Mesenchymal stem cell (in vitro differentiated cells and primary cell): ENCODE results near the gene METTL8.

Experiments used
- DNase-seq: peaks from one replicate; pipeline ENCODE4 v3.0.0-alpha.2; 2013
- H2AFZ ChIP-seq: one replicate; pipeline ENCODE4 v1.6.1; 2013; ENCODE audit warnings: low read depth, mild to moderate bottlenecking, control low read depth, inconsistent platforms, low read length, moderate library complexity
- H2AK5ac ChIP-seq: 2 replicates; pipeline ENCODE4 v1.6.1; 2013; ENCODE audit warnings: low read length, moderate library complexity, mild to moderate bottlenecking, inconsistent platforms; ENCODE audit not compliant: severe bottlenecking
- H2BK120ac ChIP-seq: one replicate; pipeline ENCODE4 v1.6.1; 2013; ENCODE audit warnings: low read depth, mild to moderate bottlenecking, inconsistent platforms, low read length, moderate library complexity
- H2BK12ac ChIP-seq, 2 experiments: one replicate each; pipeline ENCODE4 v1.6.1; 2013; ENCODE audit warnings: inconsistent platforms in 2 of 2, low read length in 2 of 2, mild to moderate bottlenecking in 2 of 2, moderate library complexity in 2 of 2, control low read depth in 1 of 2
- H2BK15ac ChIP-seq: one replicate; pipeline ENCODE4 v1.6.1; 2013; ENCODE audit warnings: mild to moderate bottlenecking, low read depth, inconsistent platforms; ENCODE audit not compliant: poor library complexity, severe bottlenecking
- H2BK5ac ChIP-seq: 2 replicates; pipeline ENCODE4 v1.6.1; 2013; ENCODE audit warnings: low read depth, mild to moderate bottlenecking, low read length, control low read depth, inconsistent platforms; ENCODE audit not compliant: poor library complexity, severe bottlenecking
- H3K14ac ChIP-seq, 2 experiments: one replicate each; pipeline ENCODE4 v1.6.1; 2013; ENCODE audit warnings: inconsistent platforms in 2 of 2, low read length in 2 of 2, control low read depth in 1 of 2, mild to moderate bottlenecking in 1 of 2, moderate library complexity in 1 of 2
- H3K18ac ChIP-seq, 2 experiments: one replicate each; pipeline ENCODE4 v1.6.1; 2013; ENCODE audit warnings: inconsistent platforms in 2 of 2, low read length in 2 of 2, control low read depth in 1 of 2, low read depth in 1 of 2, mild to moderate bottlenecking in 1 of 2
- H3K23ac ChIP-seq, 2 experiments: one replicate each; pipeline ENCODE4 v1.6.1; 2013; ENCODE audit warnings: inconsistent platforms in 2 of 2, low read length in 2 of 2, mild to moderate bottlenecking in 2 of 2, moderate library complexity in 2 of 2, control low read depth in 1 of 2
- H3K27ac ChIP-seq: 2 replicates; pipeline ENCODE4 v1.5.1; 2013; ENCODE audit warnings: mild to moderate bottlenecking, moderate library complexity, low read length, control low read depth, inconsistent platforms; ENCODE audit not compliant: poor library complexity, severe bottlenecking
- H3K27me3 ChIP-seq, 2 experiments: 2 replicates each; pipeline versions ENCODE4 v1.6.1 to v1.7.0; 2013; ENCODE audit warnings: low read length in 2 of 2, mild to moderate bottlenecking in 2 of 2, moderate library complexity in 2 of 2, control low read depth in 1 of 2, inconsistent platforms in 1 of 2; ENCODE audit not compliant: control insufficient read depth in 1 of 2, insufficient read depth in 1 of 2
- H3K36me3 ChIP-seq, 2 experiments: 2 replicates each; pipeline versions ENCODE4 v1.6.1 to v1.7.0; 2013; ENCODE audit warnings: low read length in 2 of 2, control low read depth in 1 of 2, inconsistent platforms in 1 of 2, low read depth in 1 of 2, mild to moderate bottlenecking in 1 of 2; ENCODE audit not compliant: insufficient read depth in 2 of 2, control insufficient read depth in 1 of 2
- H3K4ac ChIP-seq, 2 experiments: one replicate each; pipeline ENCODE4 v1.6.1; 2013; ENCODE audit warnings: inconsistent platforms in 2 of 2, low read length in 2 of 2, mild to moderate bottlenecking in 2 of 2, moderate library complexity in 2 of 2, control low read depth in 1 of 2, low read depth in 1 of 2
- H3K4me1 ChIP-seq: 2 replicates; pipeline ENCODE4 v1.6.1; 2013; ENCODE audit warnings: low read depth, low read length, control low read depth; ENCODE audit not compliant: control insufficient read depth, insufficient read depth
- H3K4me2 ChIP-seq: 2 replicates; pipeline ENCODE4 v1.6.1; 2013; ENCODE audit warnings: low read length, mild to moderate bottlenecking, inconsistent platforms; ENCODE audit not compliant: poor library complexity, severe bottlenecking
- H3K4me3 ChIP-seq, 2 experiments: 2 replicates each; pipeline versions ENCODE4 v1.5.1 to v1.7.0; 2013; ENCODE audit warnings: low read length in 2 of 2, mild to moderate bottlenecking in 2 of 2, control low read depth in 1 of 2, low read depth in 1 of 2; ENCODE audit not compliant: insufficient read depth in 1 of 2
- H3K79me1 ChIP-seq: replicated peaks from 2 replicates; pipeline ENCODE4 v1.6.1; 2013; ENCODE audit warnings: mild to moderate bottlenecking, control low read depth, low read length, inconsistent platforms; ENCODE audit not compliant: poor library complexity, severe bottlenecking
- H3K9ac ChIP-seq: 2 replicates; pipeline ENCODE4 v1.7.0; 2013; ENCODE audit warnings: mild to moderate bottlenecking, low read length, moderate library complexity
- H3K9me3 ChIP-seq: 2 replicates; pipeline ENCODE4 v1.7.0; 2013; ENCODE audit warnings: mild to moderate bottlenecking, low read length; ENCODE audit not compliant: control insufficient read depth
- H4K8ac ChIP-seq: one replicate; pipeline ENCODE4 v1.6.1; 2013; ENCODE audit warnings: inconsistent platforms, mild to moderate bottlenecking, low read length, moderate library complexity
- H4K91ac ChIP-seq: one replicate; pipeline ENCODE4 v1.6.1; 2013; ENCODE audit warnings: mild to moderate bottlenecking, low read length, inconsistent platforms
- WGBS: methylation state at CpG from one replicate; pipeline ENCODE4 v1.1.7; 2013; ENCODE audit warnings: mixed read lengths; 5-methylcytosine and 5-hydroxymethylcytosine counted together

The METTL8 gene

GRCh38 chr2:171410101-171410500 lies 23.7 kb downstream of the METTL8 start:
- Histone ChIP-seq H2BK5ac (no peak overlapping the region), H2AK5ac (no peak overlapping the region), H3K79me1 (peaks cover 22% of the 10 kb centered on the region), H3K4me3 (no peak overlapping the region), H2BK12ac (no peak overlapping the region), H3K4me1 (peaks cover 3% of the 10 kb centered on the region), H3K4ac (no peak overlapping the region), H3K14ac (no peak overlapping the region), H3K4me2 (no peak overlapping the region), H3K27me3 (no peaks in the 10 kb centered on the region), H3K23ac (no peak overlapping the region), H4K8ac (no peak overlapping the region), H3K18ac (no peak overlapping the region), H3K27ac (no peak overlapping the region), H2BK120ac (no peak overlapping the region), H3K9ac (peak overlapping the region; percentile 54), H4K91ac (no peak overlapping the region), H3K9me3 (no peaks in the 10 kb centered on the region), H3K36me3 (no peaks in the 10 kb centered on the region), H2AFZ (no peak overlapping the region), H2BK15ac (no peak overlapping the region)
- WGBS, result 88% methylated on average over 1 of the region's 4 CpGs
- no peak for DNase-seq

- 68% methylated on average over 7 of the region's 8 CpGs for WGBS
- H3K18ac ChIP-seq, result peak overlapping the region in 1 of 2 experiments; percentile 28
- peak overlapping the region; percentile 5 for H2AFZ ChIP-seq
- H2BK15ac ChIP-seq, result no peak overlapping the region
- H3K4me3 ChIP-seq, result peak overlapping the region; percentile 18 to 61
- peak overlapping the region; percentile 76 to 77 for H2BK12ac ChIP-seq
- no peaks in the 10 kb centered on the region for H3K36me3 ChIP-seq
- H3K79me1 ChIP-seq, result peaks cover 22% of the 10 kb centered on the region
- H3K9ac ChIP-seq, result peak overlapping the region; percentile 54
- H2AK5ac ChIP-seq, result no peak overlapping the region
- peak overlapping the region in 1 of 2 experiments; percentile 21 for H3K4ac ChIP-seq
- peak overlapping the region; percentile 45 for H3K27ac ChIP-seq
- no peaks in the 10 kb centered on the region for H3K9me3 ChIP-seq
- H4K91ac ChIP-seq, result peak overlapping the region; percentile 2
- H3K27me3 ChIP-seq, result no peaks in the 10 kb centered on the region
- peak; percentile 41 for DNase-seq
- H3K4me1 ChIP-seq, result peaks cover 3% of the 10 kb centered on the region
- peak overlapping the region; percentile 97 for H4K8ac ChIP-seq
- H2BK120ac ChIP-seq, result peak overlapping the region; percentile 37
- H3K23ac ChIP-seq, result peak overlapping the region in 1 of 2 experiments; percentile 34
- peak overlapping the region; percentile 60 for H3K4me2 ChIP-seq
- no peak overlapping the region for H2BK5ac ChIP-seq
- H3K14ac ChIP-seq, result peak overlapping the region in 1 of 2 experiments; percentile 18
Observed at GRCh38 chr2:171409436-171409971, 24.3 kb downstream of the METTL8 start.

- Histone ChIP-seq H3K4me2 (no peak overlapping the region), H3K4ac (no peak overlapping the region), H2AK5ac (no peak overlapping the region), H3K4me1 (peaks cover 5% of the 10 kb centered on the region), H2BK120ac (no peak overlapping the region), H3K9ac (no peak overlapping the region), H3K23ac (no peak overlapping the region), H3K18ac (no peak overlapping the region), H2AFZ (no peak overlapping the region), H3K36me3 (no peaks in the 10 kb centered on the region), H2BK5ac (no peak overlapping the region), H3K27ac (no peak overlapping the region), H4K91ac (no peak overlapping the region), H3K14ac (no peak overlapping the region), H3K79me1 (peaks cover 18% of the 10 kb centered on the region), H3K9me3 (no peaks in the 10 kb centered on the region), H3K4me3 (no peak overlapping the region), H3K27me3 (no peaks in the 10 kb centered on the region), H4K8ac (no peak overlapping the region), H2BK15ac (no peak overlapping the region), H2BK12ac (no peak overlapping the region)
- DNase-seq, result no peak
- WGBS, result no CpG with 5 or more reads among the region's 1 CpG
Observed at GRCh38 chr2:171407676-171408044, 26.1 kb downstream of the METTL8 start.

- Histone ChIP-seq H3K4ac (no peak overlapping the region), H3K27me3 (no peaks in the 10 kb centered on the region), H3K18ac (no peak overlapping the region), H2BK120ac (no peak overlapping the region), H2BK12ac (no peak overlapping the region), H3K4me3 (no peak overlapping the region), H4K91ac (no peak overlapping the region), H2AK5ac (no peak overlapping the region), H3K14ac (no peak overlapping the region), H3K23ac (no peak overlapping the region), H3K27ac (no peak overlapping the region), H2BK15ac (no peak overlapping the region), H2AFZ (no peak overlapping the region), H3K9me3 (peaks cover under 1% of the 10 kb centered on the region), H2BK5ac (no peak overlapping the region), H4K8ac (no peak overlapping the region), H3K36me3 (no peaks in the 10 kb centered on the region), H3K9ac (no peak overlapping the region), H3K4me1 (peaks cover 5% of the 10 kb centered on the region), H3K4me2 (no peak overlapping the region), H3K79me1 (peaks cover 18% of the 10 kb centered on the region)
- 90% methylated on average over 2 of the region's 4 CpGs for WGBS
- no peak for DNase-seq
Observed at GRCh38 chr2:171407030-171407675, 26.6 kb downstream of the METTL8 start.
